GM19043 (cell line): Measurements from ENCODE around the gene OR7D2.
"Not testable (repeated sequence)": the region's sequence is repeated elsewhere in the genome, so short reads cannot be mapped to it uniquely, and the experiment has no call there.

ENCODE experiments used
- ATAC-seq: cut with Tn5 transposase; IDR thresholded peaks from one replicate; pipeline ENCODE4 v1.9.1; 2021; ENCODE audit warnings: low read depth; ENCODE audit not compliant: unreplicated experiment

Gene OR7D2

DNA sequence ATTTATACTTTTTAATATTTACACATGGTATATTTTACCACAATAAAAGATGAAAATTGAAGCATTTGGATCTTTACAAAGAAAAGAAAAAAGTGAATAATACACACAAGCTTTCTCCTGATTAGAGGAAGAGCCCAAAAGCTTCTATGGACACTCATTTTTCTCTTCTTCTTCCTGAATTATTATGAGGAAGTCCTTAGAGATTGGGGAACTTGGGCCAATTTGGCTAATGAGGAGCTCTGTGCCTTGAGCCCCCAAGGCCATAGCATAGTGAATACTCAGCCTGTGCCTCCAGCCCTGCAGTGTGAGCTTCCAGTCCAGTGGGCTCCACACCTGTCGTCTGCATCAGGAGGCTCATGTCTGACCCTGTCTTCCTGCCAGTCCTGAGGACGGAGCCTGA is 19.3 kb downstream of the OR7D2 start:
- ATAC-seq = not testable (repeated sequence)

DNA sequence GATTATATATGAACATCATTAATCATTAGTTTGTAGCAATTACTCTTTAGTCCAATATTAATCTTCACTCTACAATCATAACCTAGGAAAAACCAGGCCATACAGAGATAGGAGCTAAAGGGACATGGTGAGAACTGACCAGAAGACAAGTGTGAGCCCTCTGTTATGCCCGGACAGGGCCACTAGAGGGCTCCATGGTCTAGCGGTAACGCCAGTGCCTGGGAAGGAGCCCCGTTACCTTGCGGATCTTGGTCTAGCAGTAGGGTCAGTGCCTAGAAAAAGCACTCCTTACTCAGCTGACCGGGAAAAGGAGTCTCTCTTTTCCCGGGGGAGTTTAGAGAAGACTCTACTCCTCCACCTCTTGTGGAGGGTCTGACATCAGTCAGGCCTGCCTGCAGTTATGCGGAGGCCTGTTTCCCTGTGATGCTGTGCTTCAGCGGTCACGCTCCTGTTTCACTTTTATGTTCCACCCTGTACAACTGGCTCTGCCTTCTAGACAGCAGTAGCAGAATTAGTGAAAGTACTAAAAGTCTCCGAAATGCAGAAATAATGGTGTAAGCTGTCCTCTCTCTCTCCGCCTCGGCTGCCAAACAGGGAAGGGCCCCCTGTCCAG is 26.8 kb downstream of the OR7D2 start:
- no peak for ATAC-seq

DNA sequence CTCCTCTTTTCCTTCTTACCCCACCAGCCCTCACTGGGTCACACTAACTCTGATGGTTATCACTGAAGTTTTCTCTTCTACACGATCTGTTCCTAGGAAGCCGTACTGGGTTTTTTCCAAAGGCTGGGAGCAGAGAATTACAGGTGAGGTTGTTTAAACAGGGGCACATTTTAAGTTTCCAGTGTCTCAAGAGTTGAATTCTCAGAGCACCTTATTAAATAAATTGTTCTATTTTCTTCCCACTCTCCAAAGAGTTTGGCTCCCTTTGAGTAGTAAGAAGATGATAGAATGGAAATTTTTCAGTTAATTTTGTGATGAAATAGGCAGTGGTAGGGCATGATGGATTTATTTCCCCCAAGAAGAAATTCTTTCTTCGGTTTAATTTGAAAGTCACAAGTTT is 40.7 kb downstream of the OR7D2 start, which contains the start of gene OR7D4:
TSS of gene OR7D4 (minus strand) at position 101 of the 400 bp plus-strand sequence. CDS start 4,752 bp downstream, outside the sequence.
- no peak for ATAC-seq
